Lower leg skin (tissue), 4 donors: ENCODE results near the gene AP1B1. TPM values are rescaled to one million over a fixed set of nuclear protein-coding genes. Genes with fewer than 3 reads are reported as not detected.

ENCODE experiments used
- DNase-seq, 2 donors: peaks; one replicate each; pipeline ENCODE4 v3.0.0-alpha.2; 2019; ENCODE audit warnings: low spot score in 2 of 2
- H3K4me3 ChIP-seq: fragments of 200-600 bp; sonication (generic); 2 replicates; pipeline ENCODE4 v1.5.1; 2017; ENCODE audit warnings: mild to moderate bottlenecking, low read depth; ENCODE audit not compliant: poor library complexity, severe bottlenecking
- CTCF ChIP-seq, 3 donors: fragments of 450-650 bp; IDR thresholded peaks; one replicate each; pipeline ENCODE4 v1.5.1; 2016; ENCODE audit warnings: antibody characterized with exemption in 3 of 3, mild to moderate bottlenecking in 3 of 3, moderate library complexity in 2 of 3
- POLR2A ChIP-seq, 2 donors: fragments of 450-650 bp; IDR thresholded peaks; one replicate each; pipeline ENCODE4 v1.6.1; 2016 to 2017; ENCODE audit warnings: antibody characterized with exemption in 2 of 2, mild to moderate bottlenecking in 1 of 2, moderate library complexity in 1 of 2
- WGBS, 2 donors: methylation state at CpG; one replicate each; pipeline ENCODE4 v1.1.5; 2018; 5-methylcytosine and 5-hydroxymethylcytosine counted together
- intact Hi-C: fragments of 100-400 bp; cut with DNase I; formaldehyde crosslinking; loops from one replicate; pipeline ENCODE4 v1.15.0; 2023; ENCODE audit warnings: low total_unique reads
- total RNA-seq, 4 donors: library from RNA; depleted of rRNA; stranded (reverse); fragments of >200 nt; gene quantifications; one replicate each; pipeline ENCODE4 v1.1.0, GENCODE V29; 2016

The AP1B1 gene
- total RNA-seq, 4 donors from 2014 or later, result 65.4 to 95.5 (median 79.0) TPM

GRCh38 chr22:29339381-29340235 is 48.8 kb downstream of the AP1B1 start:
- WGBS, 2 donors, result 75 to 88% methylated on average over 23 of the region's 23 CpGs
- DNase-seq, result no peak
- TF ChIP-seq CTCF (IDR thresholded peaks at IDR 0.05), result no peak
- H3K4me3 ChIP-seq, result no peak overlapping the region
- intact Hi-C loops, result no loop called here

DNA sequence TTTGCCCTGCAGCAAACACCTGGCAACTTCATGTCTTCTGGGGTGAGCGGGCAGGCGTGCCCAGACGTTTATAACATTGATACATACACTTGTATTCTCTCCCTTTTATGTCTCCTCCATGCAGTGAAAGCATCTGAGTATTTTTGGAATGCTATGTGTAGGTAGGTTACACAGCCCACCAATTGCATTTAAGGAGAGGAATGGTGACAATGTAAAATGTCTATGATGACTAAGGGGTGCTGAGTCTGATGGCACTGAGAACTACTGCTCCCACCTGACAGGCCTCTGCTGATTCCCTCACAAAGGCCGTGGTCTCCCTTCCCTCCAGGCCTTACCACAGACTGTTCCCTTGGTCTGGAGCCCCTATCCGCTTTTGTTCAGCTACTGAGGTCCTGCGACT is 50.0 kb downstream of the AP1B1 start:
- DNase-seq, result no peak
- intact Hi-C loops, result no loop called here
- no peak overlapping the region for H3K4me3 ChIP-seq
- WGBS, 2 donors, result 74 to 87% methylated on average over 6 of the region's 6 CpGs
- no peak for TF ChIP-seq CTCF (IDR thresholded peaks at IDR 0.05)
- no peak for TF ChIP-seq POLR2A (IDR thresholded peaks at IDR 0.05)

- DNase-seq, result no peak
Measured at GRCh38 chr22:29337631-29338284, 50.6 kb downstream of the AP1B1 start.

DNA sequence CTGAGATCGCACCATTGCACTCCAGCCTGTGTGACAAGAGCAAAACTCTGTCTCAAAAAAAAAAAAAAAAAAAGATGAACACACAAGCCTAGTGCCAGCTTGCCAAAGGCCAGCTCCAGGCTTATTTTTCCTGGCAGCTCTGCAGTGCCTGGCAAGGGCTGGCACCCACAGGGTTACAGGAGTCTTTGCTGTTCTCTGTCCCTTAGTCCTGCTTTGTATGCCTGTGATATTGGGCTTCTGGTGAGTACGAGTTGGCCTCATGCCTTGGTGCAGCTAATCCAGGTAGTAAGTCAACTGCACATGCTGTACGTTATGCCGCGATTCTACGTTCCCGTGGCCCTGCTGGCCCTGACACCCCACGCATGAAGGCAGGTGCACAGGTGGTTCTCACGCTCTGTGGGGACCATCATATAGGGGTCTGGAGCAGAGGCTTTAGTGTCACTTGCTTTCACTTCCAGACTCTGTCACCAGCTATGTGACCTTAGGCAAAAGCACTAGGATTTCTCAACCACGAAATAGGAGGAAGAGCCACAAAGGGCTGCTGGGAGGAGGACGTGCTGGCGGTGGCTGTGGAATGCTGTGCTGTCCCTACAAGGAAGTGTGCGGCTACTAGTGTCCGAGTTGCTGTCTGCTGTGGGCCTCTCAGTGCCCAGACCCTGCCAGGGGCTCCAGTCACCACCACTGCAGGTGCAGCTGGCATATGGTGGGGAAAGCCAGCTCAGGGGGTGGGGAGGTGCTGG is 51.4 kb downstream of the AP1B1 start:
- H3K4me3 ChIP-seq, result no peak overlapping the region
- WGBS, 2 donors, result 62 to 78% methylated on average over 14 of the region's 14 CpGs
- TF ChIP-seq CTCF (IDR thresholded peaks at IDR 0.05) (no peak), POLR2A (IDR thresholded peaks at IDR 0.05) (no peak)
- DNase-seq, result no peak
- intact Hi-C loops, result no loop called here

More at GRCh38 chr22:29337631-29338284, 50.6 kb downstream of the AP1B1 start:
- intact Hi-C loops, result no loop called here
- no peak overlapping the region for H3K4me3 ChIP-seq
- WGBS, 2 donors, result 48 to 53% methylated on average over 12 of the region's 12 CpGs
- TF ChIP-seq POLR2A (IDR thresholded peaks at IDR 0.05) (no peak), CTCF (IDR thresholded peaks at IDR 0.05) (no peak)

DNA sequence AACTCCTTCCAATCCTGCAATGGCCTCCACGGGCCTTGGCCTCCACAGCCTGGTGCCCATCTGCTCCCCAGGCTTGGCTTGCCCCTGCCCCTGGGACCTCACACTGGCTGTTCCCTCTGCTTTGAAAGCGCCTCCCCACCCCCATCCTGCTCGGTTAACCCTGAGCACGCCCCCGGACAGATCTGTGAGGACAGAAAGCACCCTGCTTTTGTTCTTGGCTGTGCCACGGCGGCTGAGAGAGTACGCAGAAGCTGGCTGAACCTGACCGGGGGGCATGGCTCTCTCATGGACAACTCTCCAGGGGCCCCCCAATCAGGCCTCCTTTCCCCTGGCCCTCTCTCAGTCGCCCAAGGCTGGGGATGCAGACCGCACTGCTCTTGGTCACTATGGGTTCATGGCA is 52.7 kb downstream of the AP1B1 start:
- TF ChIP-seq CTCF (IDR thresholded peaks at IDR 0.05) (no peak), POLR2A (IDR thresholded peaks at IDR 0.05) (no peak)
- no peak for DNase-seq
- intact Hi-C loops, result no loop called here
- H3K4me3 ChIP-seq, result no peak overlapping the region
- WGBS, 2 donors, result 92% methylated on average over 11 of the region's 11 CpGs
